ENCODE results near the gene HDAC10.

The HDAC10 gene

GRCh38 chr22:50201191-50202129 is 49.6 kb downstream of the HDAC10 start:
- WGBS, 2 experiments (ENCODE audit: insufficient coverage in 2 of 2), result 4% methylated on average over 96 to 102 of the region's 115 CpGs
- Histone ChIP-seq H3K27ac (ENCODE audit: low read depth, low read length, severe bottlenecking) (no peak overlapping the region), H3K9me3 (ENCODE audit: control insufficient read depth, low read length) (peaks cover 10% of the 10 kb centered on the region), H3K36me3 (ENCODE audit: control insufficient read depth, insufficient read depth, low read length) (peaks cover 52% of the 10 kb centered on the region), H3K4me1 (ENCODE audit: control insufficient read depth, insufficient read depth, low read length, poor library complexity, severe bottlenecking) (peaks cover 7% of the 10 kb centered on the region), H3K4me3 (ENCODE audit: extremely low read depth, insufficient read depth, low read length, poor library complexity, severe bottlenecking) (peak overlapping the region; percentile 67)

- H3K4me1 ChIP-seq (ENCODE audit: control insufficient read depth, insufficient read depth, low read length, poor library complexity, severe bottlenecking), result peaks cover 5% of the 10 kb centered on the region
- peaks cover 50% of the 10 kb centered on the region for H3K36me3 ChIP-seq (ENCODE audit: control insufficient read depth, insufficient read depth, low read length)
- H3K9me3 ChIP-seq (ENCODE audit: control insufficient read depth, low read length), result peaks cover 10% of the 10 kb centered on the region
- 0% methylated on average over 47 to 86 of the region's 105 CpGs for WGBS, 2 experiments (ENCODE audit: insufficient coverage in 2 of 2)
- no peak within 1 kb of the TSS for H3K27ac ChIP-seq (ENCODE audit: low read depth, low read length, severe bottlenecking)
- H3K4me3 ChIP-seq (ENCODE audit: extremely low read depth, insufficient read depth, low read length, poor library complexity, severe bottlenecking), result peak within 1 kb of the TSS; percentile 67
Measured at GRCh38 chr22:50200461-50201190, 50.4 kb downstream of the HDAC10 start, which contains the start of gene SELENOO. Gene SELENOO, plus strand, starts transcription at chr22:50201011. Its CDS starts 26 bp downstream, at chr22:50201037.

- no peak overlapping the region for H3K27ac ChIP-seq (ENCODE audit: low read depth, low read length, severe bottlenecking)
- peak overlapping the region; percentile 67 for H3K4me3 ChIP-seq (ENCODE audit: extremely low read depth, insufficient read depth, low read length, poor library complexity, severe bottlenecking)
- H3K4me1 ChIP-seq (ENCODE audit: control insufficient read depth, insufficient read depth, low read length, poor library complexity, severe bottlenecking), result peaks cover 5% of the 10 kb centered on the region
- H3K36me3 ChIP-seq (ENCODE audit: control insufficient read depth, insufficient read depth, low read length), result peaks cover 50% of the 10 kb centered on the region
- 10 to 16% methylated on average over 17 to 25 of the region's 34 CpGs for WGBS, 2 experiments (ENCODE audit: insufficient coverage in 2 of 2)
- H3K9me3 ChIP-seq (ENCODE audit: control insufficient read depth, low read length), result peaks cover 10% of the 10 kb centered on the region
Measured at GRCh38 chr22:50199829-50200460, 51.1 kb downstream of the HDAC10 start.

GRCh38 chr22:50199251-50199721 is 51.8 kb downstream of the HDAC10 start:
- Histone ChIP-seq H3K36me3 (ENCODE audit: control insufficient read depth, insufficient read depth, low read length) (peaks cover 48% of the 10 kb centered on the region), H3K4me3 (ENCODE audit: extremely low read depth, insufficient read depth, low read length, poor library complexity, severe bottlenecking) (peak overlapping the region; percentile 67), H3K9me3 (ENCODE audit: control insufficient read depth, low read length) (peaks cover 10% of the 10 kb centered on the region), H3K4me1 (ENCODE audit: control insufficient read depth, insufficient read depth, low read length, poor library complexity, severe bottlenecking) (peaks cover 5% of the 10 kb centered on the region), H3K27ac (ENCODE audit: low read depth, low read length, severe bottlenecking) (no peak overlapping the region)
- 91 to 92% methylated on average over 14 to 18 of the region's 18 CpGs for WGBS, 2 experiments (ENCODE audit: insufficient coverage in 2 of 2)

GRCh38 chr22:50198624-50199017 is 52.4 kb downstream of the HDAC10 start:
- WGBS, 2 experiments (ENCODE audit: insufficient coverage in 2 of 2), result 91 to 92% methylated on average over 14 of the region's 16 CpGs
- Histone ChIP-seq H3K27ac (ENCODE audit: low read depth, low read length, severe bottlenecking) (no peak overlapping the region), H3K9me3 (ENCODE audit: control insufficient read depth, low read length) (peaks cover 10% of the 10 kb centered on the region), H3K4me1 (ENCODE audit: control insufficient read depth, insufficient read depth, low read length, poor library complexity, severe bottlenecking) (peaks cover 5% of the 10 kb centered on the region), H3K36me3 (ENCODE audit: control insufficient read depth, insufficient read depth, low read length) (peaks cover 43% of the 10 kb centered on the region), H3K4me3 (ENCODE audit: extremely low read depth, insufficient read depth, low read length, poor library complexity, severe bottlenecking) (no peak overlapping the region)

GRCh38 chr22:50197856-50198623 is 53.0 kb downstream of the HDAC10 start:
- Histone ChIP-seq H3K4me1 (ENCODE audit: control insufficient read depth, insufficient read depth, low read length, poor library complexity, severe bottlenecking) (peaks cover 5% of the 10 kb centered on the region), H3K27ac (ENCODE audit: low read depth, low read length, severe bottlenecking) (no peak overlapping the region), H3K4me3 (ENCODE audit: extremely low read depth, insufficient read depth, low read length, poor library complexity, severe bottlenecking) (no peak overlapping the region), H3K9me3 (ENCODE audit: control insufficient read depth, low read length) (peaks cover 6% of the 10 kb centered on the region), H3K36me3 (ENCODE audit: control insufficient read depth, insufficient read depth, low read length) (peaks cover 41% of the 10 kb centered on the region)
- 96 to 97% methylated on average over 52 to 53 of the region's 61 CpGs for WGBS, 2 experiments (ENCODE audit: insufficient coverage in 2 of 2)

- Histone ChIP-seq H3K36me3 (ENCODE audit: control insufficient read depth, insufficient read depth, low read length) (peaks cover 33% of the 10 kb centered on the region), H3K9me3 (ENCODE audit: control insufficient read depth, low read length) (no peaks in the 10 kb centered on the region), H3K4me3 (ENCODE audit: extremely low read depth, insufficient read depth, low read length, poor library complexity, severe bottlenecking) (no peak overlapping the region), H3K4me1 (ENCODE audit: control insufficient read depth, insufficient read depth, low read length, poor library complexity, severe bottlenecking) (peaks cover 5% of the 10 kb centered on the region), H3K27ac (ENCODE audit: low read depth, low read length, severe bottlenecking) (no peak overlapping the region)
- WGBS, 2 experiments (ENCODE audit: insufficient coverage in 2 of 2), result 94 to 96% methylated on average over 17 to 19 of the region's 23 CpGs
Measured at GRCh38 chr22:50197000-50197800, 53.9 kb downstream of the HDAC10 start.

GRCh38 chr22:50196256-50196655 is 54.8 kb downstream of the HDAC10 start:
- Histone ChIP-seq H3K4me3 (ENCODE audit: extremely low read depth, insufficient read depth, low read length, poor library complexity, severe bottlenecking) (no peak overlapping the region), H3K9me3 (ENCODE audit: control insufficient read depth, low read length) (no peaks in the 10 kb centered on the region), H3K36me3 (ENCODE audit: control insufficient read depth, insufficient read depth, low read length) (peaks cover 39% of the 10 kb centered on the region), H3K27ac (ENCODE audit: low read depth, low read length, severe bottlenecking) (no peak overlapping the region), H3K4me1 (ENCODE audit: control insufficient read depth, insufficient read depth, low read length, poor library complexity, severe bottlenecking) (peaks cover 5% of the 10 kb centered on the region)
- 92 to 93% methylated on average over 14 to 17 of the region's 18 CpGs for whole genome bisulfite sequencing, 2 experiments (ENCODE audit: insufficient coverage in 2 of 2)

All from mesodermal cell (in vitro differentiated cells).